ENCODE results near the gene PAPLN.

Gene PAPLN

GRCh38 chr14:73261520-73262426 lies 24.5 kb downstream of the PAPLN start:
- no peak for DNase-seq (ENCODE audit: low read depth)

GRCh38 chr14:73262427-73263183 lies 25.3 kb downstream of the PAPLN start:
- no peak for DNase-seq (ENCODE audit: low read depth)

GRCh38 chr14:73263606-73264005 lies 26.3 kb downstream of the PAPLN start:
- DNase-seq (ENCODE audit: low read depth), result no peak

- DNase-seq (ENCODE audit: low read depth), result no peak
These were observed 27.0 kb downstream of the PAPLN start for GRCh38 chr14:73264080-73264884.

- DNase-seq (ENCODE audit: low read depth), result no peak
These were observed 27.8 kb downstream of the PAPLN start for GRCh38 chr14:73264885-73265720.

- DNase-seq (ENCODE audit: low read depth), result no peak
These were observed 28.4 kb downstream of the PAPLN start for GRCh38 chr14:73265721-73266046.

GRCh38 chr14:73266317-73266716 lies 29.0 kb downstream of the PAPLN start:
- DNase-seq (ENCODE audit: low read depth), result no peak

GRCh38 chr14:73267474-73267873 lies 30.2 kb downstream of the PAPLN start:
- DNase-seq (ENCODE audit: low read depth), result no peak

- no peak for DNase-seq (ENCODE audit: low read depth)
These were observed 32.6 kb downstream of the PAPLN start for GRCh38 chr14:73269729-73270531.

GRCh38 chr14:73272393-73272792 lies 35.1 kb downstream of the PAPLN start:
- DNase-seq (ENCODE audit: low read depth), result peak; percentile 43

GRCh38 chr14:73273799-73274198 lies 36.5 kb downstream of the PAPLN start:
- DNase-seq (ENCODE audit: low read depth), result no peak

GRCh38 chr14:73276836-73277235 lies 39.5 kb downstream of the PAPLN start:
- DNase-seq (ENCODE audit: low read depth), result no peak

GRCh38 chr14:73277376-73277775 lies 40.1 kb downstream of the PAPLN start:
- DNase-seq (ENCODE audit: low read depth), result no peak

GRCh38 chr14:73280903-73281302 lies 43.6 kb downstream of the PAPLN start:
- DNase-seq (ENCODE audit: low read depth), result no peak

GRCh38 chr14:73283608-73284379 lies 46.5 kb downstream of the PAPLN start:
- DNase-seq (ENCODE audit: low read depth), result peak; percentile 34

- no peak for DNase-seq (ENCODE audit: low read depth)
These were observed 48.7 kb downstream of the PAPLN start for GRCh38 chr14:73285979-73286378.

GRCh38 chr14:73286598-73286997 lies 49.3 kb downstream of the PAPLN start:
- no peak for DNase-seq (ENCODE audit: low read depth)

GRCh38 chr14:73287071-73287470 lies 49.8 kb downstream of the PAPLN start:
- no peak for DNase-seq (ENCODE audit: low read depth)

- no peak for DNase-seq (ENCODE audit: low read depth)
These were observed 52.0 kb downstream of the PAPLN start for GRCh38 chr14:73289308-73289707.

GRCh38 chr14:73289729-73290128 lies 52.4 kb downstream of the PAPLN start:
- DNase-seq (ENCODE audit: low read depth), result peak; percentile 17

All from fibroblast of gingiva (primary cell).